ENCODE results near the gene NOPCHAP1.

DNA sequence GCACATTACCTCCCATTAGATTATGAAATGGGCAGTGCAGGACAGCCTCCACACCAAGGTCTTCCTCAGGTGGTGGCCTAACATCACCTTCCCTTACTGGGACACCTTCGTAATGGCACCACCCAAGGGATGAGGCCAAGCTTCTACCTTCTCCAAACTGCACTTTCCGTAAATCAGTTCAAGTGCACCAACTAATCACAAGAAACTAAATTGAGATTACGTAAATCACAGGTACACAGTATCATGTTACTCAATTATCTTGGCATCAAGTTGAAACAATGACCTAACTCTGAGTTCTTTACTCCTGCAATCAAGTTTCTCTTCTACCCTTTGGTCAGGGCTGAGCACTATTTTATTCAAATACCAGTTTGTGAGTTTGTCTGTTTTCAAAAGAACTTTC is 41.9 kb upstream of the NOPCHAP1 start:
- TF ChIP-seq, protein P1, sequence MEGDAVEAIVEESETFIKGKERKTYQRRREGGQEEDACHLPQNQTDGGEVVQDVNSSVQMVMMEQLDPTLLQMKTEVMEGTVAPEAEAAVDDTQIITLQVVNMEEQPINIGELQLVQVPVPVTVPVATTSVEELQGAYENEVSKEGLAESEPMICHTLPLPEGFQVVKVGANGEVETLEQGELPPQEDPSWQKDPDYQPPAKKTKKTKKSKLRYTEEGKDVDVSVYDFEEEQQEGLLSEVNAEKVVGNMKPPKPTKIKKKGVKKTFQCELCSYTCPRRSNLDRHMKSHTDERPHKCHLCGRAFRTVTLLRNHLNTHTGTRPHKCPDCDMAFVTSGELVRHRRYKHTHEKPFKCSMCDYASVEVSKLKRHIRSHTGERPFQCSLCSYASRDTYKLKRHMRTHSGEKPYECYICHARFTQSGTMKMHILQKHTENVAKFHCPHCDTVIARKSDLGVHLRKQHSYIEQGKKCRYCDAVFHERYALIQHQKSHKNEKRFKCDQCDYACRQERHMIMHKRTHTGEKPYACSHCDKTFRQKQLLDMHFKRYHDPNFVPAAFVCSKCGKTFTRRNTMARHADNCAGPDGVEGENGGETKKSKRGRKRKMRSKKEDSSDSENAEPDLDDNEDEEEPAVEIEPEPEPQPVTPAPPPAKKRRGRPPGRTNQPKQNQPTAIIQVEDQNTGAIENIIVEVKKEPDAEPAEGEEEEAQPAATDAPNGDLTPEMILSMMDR (conservative IDR thresholded peaks at IDR 0.05; ENCODE audit: low read depth, low read length), result no peak
- no peak for TF ChIP-seq EZH2phosphoT487 (IDR thresholded peaks at IDR 0.05; ENCODE audit: borderline replicate concordance, low read length)

Measured in PC-3 (cell line).